GM04503 (cell line): ENCODE measurements around the gene REEP1.
"Not testable (repeated sequence)": the region's sequence is repeated elsewhere in the genome, so short reads cannot be mapped to it uniquely, and the experiment has no call there.

ENCODE experiments used
- DNase-seq: peaks from one replicate; pipeline ENCODE4 v3.0.0-alpha.2; 2012; ENCODE audit warnings: low read depth

Gene REEP1

GRCh38 chr2:86345783-86346370 is 8.5 kb upstream of the REEP1 start:
- DNase-seq: not testable (repeated sequence)

GRCh38 chr2:86344404-86344803 is 7.0 kb upstream of the REEP1 start:
- DNase-seq: no peak

- no peak for DNase-seq
Observed at GRCh38 chr2:86342488-86342887, 5.1 kb upstream of the REEP1 start.

GRCh38 chr2:86341470-86341869 is 4.0 kb upstream of the REEP1 start:
- no peak for DNase-seq

- DNase-seq: no peak
Observed at GRCh38 chr2:86338778-86339295, 1.4 kb upstream of the REEP1 start.

- no peak for DNase-seq
Observed at GRCh38 chr2:86336675-86337243, 667 bp downstream of the REEP1 start.

- no peak for DNase-seq
Observed at GRCh38 chr2:86335865-86336674, 1.4 kb downstream of the REEP1 start.

- DNase-seq: no peak
Observed at GRCh38 chr2:86333378-86333777, 4.0 kb downstream of the REEP1 start.

- DNase-seq: no peak
Observed at GRCh38 chr2:86332654-86333053, 4.8 kb downstream of the REEP1 start.

GRCh38 chr2:86331384-86331783 is 6.0 kb downstream of the REEP1 start:
- DNase-seq: no peak

GRCh38 chr2:86330001-86330400 is 7.4 kb downstream of the REEP1 start:
- no peak for DNase-seq

GRCh38 chr2:86323273-86324021 is 14.0 kb downstream of the REEP1 start:
- no peak for DNase-seq

GRCh38 chr2:86319700-86320580 is 17.5 kb downstream of the REEP1 start:
- DNase-seq: no peak

- DNase-seq: no peak
Observed at GRCh38 chr2:86315084-86315483, 22.3 kb downstream of the REEP1 start.

- DNase-seq: no peak
Observed at GRCh38 chr2:86314125-86314524, 23.3 kb downstream of the REEP1 start.

- no peak for DNase-seq
Observed at GRCh38 chr2:86313341-86313740, 24.1 kb downstream of the REEP1 start.

- DNase-seq: no peak
Observed at GRCh38 chr2:86311879-86312278, 25.5 kb downstream of the REEP1 start.

GRCh38 chr2:86309966-86310365 is 27.5 kb downstream of the REEP1 start:
- DNase-seq: no peak

- no peak for DNase-seq
Observed at GRCh38 chr2:86308984-86309695, 28.3 kb downstream of the REEP1 start.

- DNase-seq: no peak
Observed at GRCh38 chr2:86308356-86308755, 29.1 kb downstream of the REEP1 start.

- no peak for DNase-seq
Observed at GRCh38 chr2:86307431-86307830, 30.0 kb downstream of the REEP1 start.
